H4 (cell line): ENCODE results near the gene PSME3IP1. TPM values are rescaled to one million over a fixed set of nuclear protein-coding genes. Genes with fewer than 3 reads are reported as not detected.

Source experiments
- total RNA-seq: library from RNA; depleted of rRNA; stranded (reverse); fragments of >200 nt; shearing (Covaris generic); gene quantifications from 2 replicates; pipeline ENCODE4 v1.2.3, GENCODE V29; 2014; rRNA removed

Gene PSME3IP1
- total RNA-seq, 1 experiment from 2014 or later: 104 TPM

Other genes with a start within 250 kb of the PSME3IP1 start
- not detected in 2 replicates for gene CETP, start 224.1 kb downstream of the PSME3IP1 start, total RNA-seq
- 6.6 and 8.4 TPM in 2 replicates for gene NLRC5, start 196.5 kb downstream of the PSME3IP1 start, total RNA-seq
- gene CPNE2, start 93.5 kb downstream of the PSME3IP1 start, total RNA-seq: 34.5 and 39.2 TPM in 2 replicates
- 25.1 and 28.6 TPM in 2 replicates for gene RSPRY1, start 290 bp upstream of the PSME3IP1 start, total RNA-seq
- gene ARL2BP, start 59.2 kb upstream of the PSME3IP1 start, total RNA-seq: 98.4 and 100 TPM in 2 replicates
- 0.17 TPM in 1 of 2 replicates, not detected in the other for gene PLLP, start 98.6 kb upstream of the PSME3IP1 start, total RNA-seq
- not detected in 2 replicates for gene CCL22, start 172.7 kb upstream of the PSME3IP1 start, total RNA-seq
- gene CX3CL1, start 186.5 kb upstream of the PSME3IP1 start, total RNA-seq: 0.70 and 0.85 TPM in 2 replicates
- gene CCL17, start 218.7 kb upstream of the PSME3IP1 start, total RNA-seq: not detected in 2 replicates